HG03520 (cell line): ENCODE data around the gene TULP3.
"Not testable (repeated sequence)": the region's sequence is repeated elsewhere in the genome, so short reads cannot be mapped to it uniquely, and the experiment has no call there.

Experiments used
- ATAC-seq: cut with Tn5 transposase; IDR thresholded peaks from one replicate; pipeline ENCODE4 v1.9.1; 2021; ENCODE audit warnings: mild to moderate bottlenecking, moderate library complexity; ENCODE audit not compliant: unreplicated experiment

TULP3 gene, protein sequence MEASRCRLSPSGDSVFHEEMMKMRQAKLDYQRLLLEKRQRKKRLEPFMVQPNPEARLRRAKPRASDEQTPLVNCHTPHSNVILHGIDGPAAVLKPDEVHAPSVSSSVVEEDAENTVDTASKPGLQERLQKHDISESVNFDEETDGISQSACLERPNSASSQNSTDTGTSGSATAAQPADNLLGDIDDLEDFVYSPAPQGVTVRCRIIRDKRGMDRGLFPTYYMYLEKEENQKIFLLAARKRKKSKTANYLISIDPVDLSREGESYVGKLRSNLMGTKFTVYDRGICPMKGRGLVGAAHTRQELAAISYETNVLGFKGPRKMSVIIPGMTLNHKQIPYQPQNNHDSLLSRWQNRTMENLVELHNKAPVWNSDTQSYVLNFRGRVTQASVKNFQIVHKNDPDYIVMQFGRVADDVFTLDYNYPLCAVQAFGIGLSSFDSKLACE

GRCh38 chr12:2890388-2891239 is at the start of gene TULP3:
TULP3 (plus strand) TSS chr12:2890891; CDS start chr12:2890948, 57 bp downstream.
- ATAC-seq: peak; percentile 98

- no peak for ATAC-seq
Observed at GRCh38 chr12:2841056-2841650, 49.5 kb upstream of the TULP3 start.

DNA sequence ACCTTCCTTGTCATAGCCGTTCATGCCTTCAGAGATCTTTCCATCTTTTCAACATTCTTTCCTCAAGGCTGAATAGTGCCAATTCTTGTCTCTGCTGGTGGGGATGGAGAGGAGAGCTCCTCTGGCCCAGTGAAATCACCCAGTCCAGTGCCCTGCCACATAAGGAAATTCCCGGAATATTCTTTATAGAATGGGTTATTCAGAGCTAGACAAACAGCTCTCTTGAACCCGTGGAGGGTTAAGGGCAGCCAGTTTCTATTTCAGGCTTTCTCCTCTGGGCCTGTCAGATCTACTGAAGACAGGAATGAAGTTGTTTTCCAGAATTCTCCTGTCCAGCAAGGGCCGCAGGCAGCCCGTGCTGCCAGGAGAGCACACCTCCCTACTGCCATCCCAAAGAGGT is 47.7 kb upstream of the TULP3 start:
- ATAC-seq: no peak

GRCh38 chr12:2844786-2845185 is 45.9 kb upstream of the TULP3 start:
- no peak for ATAC-seq

DNA sequence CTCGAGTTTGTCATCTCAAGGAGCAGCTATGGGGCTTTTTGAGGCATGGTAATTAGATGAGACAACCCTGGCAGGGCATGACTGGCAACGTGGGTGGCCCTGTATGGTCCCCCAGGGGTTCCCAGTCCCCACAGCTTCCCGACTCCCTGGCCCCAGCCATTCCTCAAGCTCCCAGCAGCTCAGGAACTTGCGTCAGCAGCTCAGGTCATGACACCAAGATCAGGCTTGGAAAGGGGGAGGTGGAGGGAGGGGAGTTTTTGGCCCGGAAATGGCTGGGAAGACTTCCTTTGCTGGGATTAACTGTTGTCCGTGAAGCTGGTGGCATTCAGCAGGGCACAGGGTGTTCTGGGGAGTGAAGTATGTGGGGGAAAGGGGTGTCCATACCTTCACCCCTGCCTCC is 45.4 kb upstream of the TULP3 start:
- no peak for ATAC-seq

DNA sequence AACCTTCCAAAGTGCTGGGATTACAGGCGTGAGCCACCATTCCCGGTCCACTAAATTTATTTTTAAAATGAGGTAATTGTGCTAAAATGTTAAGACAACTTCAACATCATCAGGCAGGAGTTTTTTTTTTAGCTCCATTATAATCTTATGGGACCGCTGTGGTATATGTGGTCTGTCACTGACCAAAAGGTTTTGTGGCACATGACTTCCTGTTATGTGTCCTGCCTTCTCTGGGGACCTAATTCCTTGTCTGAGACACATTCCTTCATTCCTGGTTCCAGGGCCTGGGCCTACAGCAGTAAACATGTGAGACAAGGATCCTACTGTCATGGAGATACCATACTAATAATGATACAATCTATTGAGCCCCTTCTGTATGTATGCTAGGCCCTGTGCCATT is 38.8 kb upstream of the TULP3 start:
- ATAC-seq: no peak

DNA sequence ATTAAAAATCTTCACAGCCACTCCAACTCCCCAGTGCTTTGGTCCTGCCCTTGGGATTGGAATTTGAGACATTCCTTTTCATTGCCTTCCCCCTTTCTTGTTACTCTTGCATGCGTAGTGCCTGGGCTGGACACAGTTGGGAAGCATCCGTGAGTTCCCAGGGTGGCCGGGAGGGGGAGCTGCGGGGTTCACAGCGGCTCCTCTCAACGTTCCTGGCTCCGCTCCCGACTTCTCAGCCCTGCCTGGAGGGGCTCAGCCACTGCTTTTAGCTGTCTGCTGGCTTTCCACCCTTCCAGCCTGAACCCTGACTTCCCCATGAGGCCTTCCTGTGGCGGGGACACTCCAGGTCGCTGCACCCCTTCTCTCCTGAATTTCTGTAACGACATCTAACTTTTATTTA is 37.1 kb upstream of the TULP3 start:
- no peak for ATAC-seq

DNA sequence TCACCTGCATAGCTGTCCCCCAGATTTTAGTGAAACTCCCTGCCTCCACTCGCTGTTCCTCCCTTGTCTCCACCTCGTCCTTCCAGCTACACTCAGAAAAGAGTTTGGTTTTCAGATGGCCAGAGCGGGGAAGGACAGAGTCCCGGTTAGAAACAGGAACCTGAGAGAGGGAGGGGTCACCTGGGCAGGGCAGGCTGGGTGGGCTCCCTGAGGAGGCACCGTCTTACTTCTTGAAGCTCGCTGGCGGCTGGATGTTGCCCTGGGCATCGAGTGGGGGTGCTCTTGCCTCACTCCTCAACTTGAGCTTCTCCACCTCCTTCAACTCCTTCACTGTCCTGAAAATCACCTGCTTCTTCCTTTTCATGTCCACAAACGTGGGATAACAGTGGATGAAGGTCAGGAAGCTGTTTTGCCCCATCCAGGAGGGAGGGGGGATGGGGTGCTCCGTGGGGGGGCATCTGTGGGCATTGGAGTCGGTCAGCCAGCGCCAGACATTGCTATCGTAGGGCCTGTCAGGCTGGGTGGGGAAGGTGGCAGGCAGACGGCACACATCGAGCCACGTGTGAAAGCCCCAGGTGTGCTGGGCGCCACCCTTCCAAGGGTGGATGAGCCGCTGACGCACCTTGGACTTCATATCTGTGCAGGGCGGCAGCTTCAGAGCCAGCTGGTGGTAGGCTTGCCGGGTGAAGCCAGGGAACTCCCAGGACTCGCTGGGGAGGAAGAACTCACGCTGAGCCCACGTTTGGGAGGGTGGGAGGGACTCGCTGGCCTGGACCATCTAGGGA is 35.8 kb upstream of the TULP3 start:
- no peak for ATAC-seq

GRCh38 chr12:2855546-2855945 is 35.1 kb upstream of the TULP3 start:
- no peak for ATAC-seq

- ATAC-seq: no peak
Observed at GRCh38 chr12:2856051-2856450, 34.6 kb upstream of the TULP3 start.

DNA sequence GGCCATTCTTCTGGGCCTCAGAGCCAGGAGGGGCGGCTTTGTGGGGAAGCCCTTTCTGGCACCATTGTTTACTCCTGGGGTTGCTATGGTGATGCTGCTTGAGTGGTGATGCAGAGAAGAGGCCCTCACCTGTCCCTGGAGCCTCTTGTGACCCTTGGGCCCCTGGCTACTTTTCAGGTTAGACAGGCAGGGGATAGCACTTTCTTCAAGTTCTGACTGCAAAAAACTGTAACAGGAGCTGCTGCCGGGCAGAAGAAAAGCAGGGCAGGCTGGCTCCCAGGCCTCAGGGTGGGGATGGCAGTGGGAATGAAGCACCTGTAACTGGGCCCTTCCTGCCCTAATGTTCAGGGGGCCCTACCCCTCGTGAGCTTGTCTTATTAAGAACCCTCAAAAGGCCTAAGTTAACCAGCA is 33.7 kb upstream of the TULP3 start, which contains the start of gene TEX52:
TEX52 (minus strand) TSS at position 19 of the 411 bp plus-strand sequence; CDS start at position 6, 13 bp downstream.
- ATAC-seq: no peak

- ATAC-seq: no peak
Observed at GRCh38 chr12:2857576-2857975, 33.1 kb upstream of the TULP3 start.

- no peak for ATAC-seq
Observed at GRCh38 chr12:2858334-2858733, 32.4 kb upstream of the TULP3 start.

DNA sequence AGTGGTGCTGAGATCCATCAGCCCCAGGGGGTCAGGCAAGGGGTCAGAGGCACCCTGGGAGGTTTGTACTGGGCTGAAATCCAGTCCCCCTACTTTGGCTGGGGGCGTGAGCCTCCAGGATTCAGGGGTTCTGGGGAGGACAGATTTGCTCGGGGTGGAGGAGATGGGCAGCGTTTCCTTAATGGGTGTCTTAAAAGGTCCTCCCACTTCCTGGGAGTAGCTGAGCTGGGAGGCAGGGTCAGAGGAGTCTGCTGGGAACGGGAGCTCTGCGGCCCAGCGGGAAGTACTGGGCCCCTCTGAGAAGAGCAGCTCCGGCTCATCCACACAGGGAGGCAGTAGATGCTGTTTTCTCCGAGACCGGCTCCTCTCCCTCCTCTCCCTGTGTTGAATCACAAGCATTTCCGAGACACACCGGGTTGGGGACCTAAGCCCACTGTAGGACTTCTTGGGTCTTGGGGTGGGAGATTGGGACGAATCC is 31.7 kb upstream of the TULP3 start:
- ATAC-seq: no peak

DNA sequence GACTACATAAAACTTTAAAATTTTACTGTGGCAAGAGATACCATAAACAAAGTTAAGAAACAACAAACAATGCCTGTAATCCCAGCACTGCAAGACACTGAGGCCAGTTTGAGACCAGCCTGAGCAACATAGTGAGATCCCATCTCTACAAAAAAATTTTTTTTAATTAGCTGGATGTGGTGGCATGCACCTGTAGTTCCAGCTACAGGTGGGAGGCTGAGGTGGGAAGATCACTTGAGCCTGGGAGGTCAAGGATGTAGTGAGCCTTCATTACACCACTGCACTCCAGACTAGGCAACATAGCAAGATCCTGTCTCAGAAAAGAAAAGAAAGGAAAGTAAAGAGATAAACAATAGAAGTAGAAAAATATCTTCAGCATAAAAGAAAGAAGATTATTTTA is 30.5 kb upstream of the TULP3 start:
- no peak for ATAC-seq

DNA sequence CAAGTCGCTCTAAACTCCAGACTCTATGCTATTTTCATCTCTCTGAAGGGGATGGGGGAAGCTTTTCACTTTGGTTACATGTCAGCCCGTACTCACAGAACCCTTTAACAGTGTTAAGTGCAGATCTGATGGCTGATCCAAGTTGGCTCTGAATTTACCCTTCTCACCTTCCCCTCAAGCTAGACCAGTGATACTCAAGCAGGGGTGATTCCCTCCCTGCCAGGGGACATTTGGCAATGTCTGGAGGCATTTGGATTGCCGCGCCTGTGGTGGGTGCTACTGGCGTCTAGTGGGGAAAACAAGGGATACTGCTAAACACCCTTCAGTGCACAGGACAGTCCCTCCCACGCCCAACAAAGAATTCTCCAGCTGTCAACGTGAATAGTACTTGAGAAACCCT is 27.8 kb upstream of the TULP3 start:
- ATAC-seq: no peak

DNA sequence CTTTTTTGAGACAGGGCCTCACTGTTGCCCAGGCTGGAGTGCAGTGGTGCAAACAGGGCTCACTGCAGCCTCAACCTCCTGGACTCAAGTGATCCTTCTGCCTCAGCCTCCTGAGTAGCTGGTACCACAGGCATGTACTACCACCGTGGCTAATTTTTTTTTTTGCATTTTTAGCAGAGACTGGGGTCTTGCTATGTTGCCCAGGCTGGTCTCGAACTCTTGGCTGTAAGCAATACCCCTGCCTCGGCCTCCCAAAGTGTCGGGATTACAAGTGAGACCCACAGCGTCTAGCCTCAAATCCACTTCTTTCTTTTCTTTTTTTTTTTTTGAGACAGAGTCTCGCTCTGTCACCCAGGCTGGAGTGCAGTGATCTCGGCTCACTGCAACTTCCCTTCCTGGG is 27.3 kb upstream of the TULP3 start:
- ATAC-seq: not testable (repeated sequence)

DNA sequence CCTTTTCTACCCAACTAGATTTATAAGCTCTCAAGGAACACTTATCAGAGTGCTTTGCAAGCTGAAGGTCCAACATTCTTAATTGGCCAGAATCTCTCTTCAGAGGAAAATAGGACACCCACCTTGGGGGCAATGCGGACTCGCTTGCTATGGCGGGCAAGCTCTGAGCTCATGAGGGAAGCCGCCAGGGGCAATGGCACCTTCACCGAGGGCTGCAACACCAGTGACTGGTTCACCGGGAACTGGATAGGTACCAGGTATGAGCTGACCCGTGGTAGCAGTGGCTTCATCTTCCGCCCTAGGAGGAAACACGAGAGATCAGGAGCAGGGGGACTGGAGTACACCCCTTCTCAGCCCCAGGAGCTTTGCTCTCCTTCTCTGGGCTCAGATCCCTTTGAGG is 26.5 kb upstream of the TULP3 start:
- ATAC-seq: no peak

DNA sequence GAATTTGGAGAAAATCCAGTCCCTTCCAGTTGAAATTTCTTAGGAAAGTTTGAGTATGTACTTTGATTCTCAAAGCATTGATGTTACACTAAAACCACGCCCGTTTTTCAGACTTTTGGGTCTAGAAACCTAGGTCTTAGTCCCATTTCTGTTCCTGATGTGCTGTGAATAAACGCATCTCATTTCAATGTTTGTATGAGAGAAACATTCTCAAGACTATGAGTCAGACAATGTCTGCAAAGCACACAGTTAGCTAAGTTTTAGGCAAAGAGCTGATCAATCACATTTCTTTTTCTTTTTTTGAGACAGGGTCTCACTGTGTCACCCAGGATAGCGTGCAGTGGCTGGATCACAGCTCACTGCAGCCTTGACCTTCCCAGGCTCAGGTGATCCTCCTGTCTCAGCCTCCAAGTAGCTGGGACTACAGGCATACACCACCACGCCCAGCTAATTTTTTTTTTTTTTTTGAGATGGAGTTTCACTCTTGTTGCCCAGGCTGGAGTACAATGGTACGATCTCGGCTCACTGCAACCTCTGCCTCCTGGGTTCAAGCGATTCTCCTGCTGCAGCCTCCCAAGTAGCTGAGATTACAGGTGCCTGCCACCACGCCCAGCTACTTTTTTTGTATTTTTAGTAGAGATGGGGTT is 21.6 kb upstream of the TULP3 start:
- not testable (repeated sequence) for ATAC-seq

DNA sequence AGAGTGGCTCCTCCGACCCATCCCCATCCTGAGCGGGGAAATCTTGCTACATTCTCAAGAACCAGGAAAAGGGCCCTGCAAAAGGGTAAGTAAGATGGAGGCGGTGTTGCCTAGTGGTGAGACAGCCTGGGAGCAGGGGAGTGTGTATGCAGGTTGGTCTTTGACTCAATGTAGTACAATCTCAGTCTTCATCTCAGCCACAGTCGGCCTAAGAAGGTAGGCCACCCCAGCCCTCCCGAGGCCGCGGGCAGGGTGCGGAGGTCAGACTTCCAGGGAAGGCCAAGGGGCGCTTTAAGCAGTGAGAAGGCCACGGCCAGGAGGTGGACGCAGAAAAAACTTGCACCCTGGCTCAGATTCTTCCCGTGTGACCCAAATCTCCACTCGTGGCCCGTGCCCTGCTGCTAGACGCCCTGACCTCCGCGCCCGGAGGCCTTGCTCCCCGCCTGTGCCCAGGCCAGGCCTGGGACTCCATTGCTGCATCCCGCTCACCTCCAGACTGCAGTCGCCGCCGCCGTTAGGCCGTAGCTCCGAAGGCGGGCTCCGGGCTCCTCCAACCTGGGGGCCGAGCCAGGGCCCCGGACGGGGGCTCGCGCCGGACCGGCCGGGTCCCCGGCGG is 14.2 kb upstream of the TULP3 start:
- ATAC-seq: peak; percentile 33
